LNCaP clone FGC (cell line): ENCODE measurements around the gene TAOK2.

Experiments used
- DNase-seq: peaks from one replicate; pipeline ENCODE4 v3.0.0-alpha.2; 2011; ENCODE audit warnings: low read depth
- H3K4me3 ChIP-seq: 2 replicates; pipeline ENCODE4 v1.5.1; 2011; ENCODE audit warnings: mild to moderate bottlenecking, low read depth, low read length, control low read depth
- CTCF ChIP-seq: IDR thresholded peaks from 2 replicates; pipeline ENCODE4 v1.5.1; 2012; ENCODE audit warnings: mild to moderate bottlenecking; ENCODE audit not compliant: control insufficient read depth, insufficient read depth; ENCODE audit errors: extremely low read depth

The TAOK2 gene

GRCh38 chr16:29984764-29985147, 11.1 kb downstream of the TAOK2 start:
- TF ChIP-seq CTCF, result no peak
- no peak overlapping the region for H3K4me3 ChIP-seq
- DNase-seq, result no peak

- no peak for DNase-seq
- TF ChIP-seq CTCF, result no peak
- H3K4me3 ChIP-seq, result no peak overlapping the region
These were observed 11.7 kb downstream of the TAOK2 start for GRCh38 chr16:29985271-29985811.

GRCh38 chr16:29986231-29986630, 12.6 kb downstream of the TAOK2 start:
- no peak for TF ChIP-seq CTCF
- no peak for DNase-seq
- H3K4me3 ChIP-seq, result no peak overlapping the region

- TF ChIP-seq CTCF, result no peak
- no peak for DNase-seq
- no peak overlapping the region for H3K4me3 ChIP-seq
These were observed 13.3 kb downstream of the TAOK2 start for GRCh38 chr16:29986931-29987330.

GRCh38 chr16:29987371-29988085, 13.9 kb downstream of the TAOK2 start:
- no peak for DNase-seq
- no peak for TF ChIP-seq CTCF

GRCh38 chr16:29988346-29989075, 14.8 kb downstream of the TAOK2 start:
- H3K4me3 ChIP-seq, result no peak overlapping the region
- DNase-seq, result no peak
- TF ChIP-seq CTCF, result no peak

More at GRCh38 chr16:29987371-29988085, 13.9 kb downstream of the TAOK2 start:
- no peak overlapping the region for H3K4me3 ChIP-seq
